HG02938 (cell line): ENCODE results near the gene IL17A.

ENCODE experiments used
- ATAC-seq: cut with Tn5 transposase; IDR thresholded peaks from one replicate; pipeline ENCODE4 v1.9.1; 2021; ENCODE audit warnings: mild to moderate bottlenecking, moderate library complexity; ENCODE audit not compliant: unreplicated experiment

The IL17A gene

GRCh38 chr6:52186075-52186474 is at the start of gene IL17A:
Gene IL17A, plus strand, starts transcription at chr6:52186375. Its CDS starts 57 bp downstream, at chr6:52186432.
- no peak for ATAC-seq

- no peak for ATAC-seq
Observed at GRCh38 chr6:52136934-52137467, 49.2 kb upstream of the IL17A start.

- no peak for ATAC-seq
Observed at GRCh38 chr6:52138284-52138683, 47.9 kb upstream of the IL17A start.

DNA sequence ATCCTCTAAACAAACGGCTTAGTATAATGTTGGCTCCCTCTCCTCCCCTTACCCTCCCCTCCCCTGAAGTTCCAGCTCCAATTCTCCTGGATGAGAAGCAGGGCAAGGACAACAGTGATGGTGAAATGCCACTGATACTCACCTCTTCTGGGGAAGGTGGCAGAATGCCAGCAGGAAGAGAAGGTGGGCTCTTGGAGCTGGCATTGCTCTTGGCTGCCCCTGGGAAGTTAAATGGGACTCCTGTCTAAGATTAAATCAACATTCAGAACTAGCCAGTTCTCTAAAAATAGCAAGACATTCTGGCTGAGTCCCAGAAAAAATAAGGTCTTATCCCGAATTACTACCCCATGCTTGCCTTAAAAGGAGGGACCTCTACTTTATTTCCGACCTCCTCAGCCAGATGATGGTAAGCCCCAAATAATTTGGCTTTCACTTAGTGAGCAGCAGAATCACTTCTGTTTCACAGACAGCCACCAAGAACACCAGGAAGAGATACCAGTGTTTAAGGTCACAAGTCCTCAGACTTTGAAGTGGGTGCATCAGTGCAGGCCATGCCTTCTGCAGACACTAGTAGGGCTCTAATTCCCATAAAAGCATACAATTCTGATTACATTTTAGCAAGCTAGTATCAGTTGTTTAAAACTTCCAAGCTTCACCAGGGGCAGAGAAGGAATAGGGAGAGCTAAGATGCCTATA is 46.0 kb upstream of the IL17A start:
- no peak for ATAC-seq

DNA sequence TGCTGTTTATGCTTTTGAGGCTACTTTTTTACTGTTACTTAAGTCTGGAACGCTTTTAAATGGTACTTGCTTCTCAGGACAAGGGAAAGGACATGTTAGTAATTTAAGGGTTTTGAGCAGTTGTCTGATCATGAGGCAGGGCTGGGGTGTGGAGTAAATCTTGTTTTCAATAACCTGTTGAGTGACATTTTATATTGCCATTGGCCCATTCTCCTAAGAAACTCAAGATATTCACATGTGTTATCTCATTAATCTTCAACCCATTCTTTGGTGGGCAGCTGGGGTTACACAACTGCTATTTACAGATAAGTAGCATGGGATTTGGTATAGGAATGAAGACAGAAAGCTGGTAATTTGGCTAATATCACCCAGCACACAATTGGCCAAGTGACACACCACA is 44.6 kb upstream of the IL17A start:
- no peak for ATAC-seq

- no peak for ATAC-seq
Observed at GRCh38 chr6:52142556-52142955, 43.6 kb upstream of the IL17A start.

- ATAC-seq: no peak
Observed at GRCh38 chr6:52143551-52143950, 42.6 kb upstream of the IL17A start.

GRCh38 chr6:52144196-52145076 is 41.7 kb upstream of the IL17A start:
- no peak for ATAC-seq

- ATAC-seq: no peak
Observed at GRCh38 chr6:52146851-52147445, 39.2 kb upstream of the IL17A start.

DNA sequence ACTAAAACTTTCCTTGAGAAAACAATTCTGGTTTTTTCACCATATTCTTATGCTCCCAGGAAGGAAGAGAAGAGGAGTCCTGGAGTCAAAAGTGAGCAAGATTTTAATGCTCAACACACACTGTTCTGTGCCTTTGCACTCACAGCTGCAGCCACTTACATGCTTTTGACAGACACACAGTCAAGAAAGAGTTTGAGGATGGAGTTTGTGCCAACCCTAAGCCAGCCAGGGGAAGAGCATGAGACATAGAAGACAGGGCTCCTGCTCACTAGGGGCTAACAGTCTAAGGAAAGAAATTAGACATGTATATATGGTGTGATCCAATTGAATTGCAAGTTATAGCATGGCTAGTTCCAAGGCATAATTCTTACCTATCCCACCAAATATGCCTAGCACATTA is 37.1 kb upstream of the IL17A start:
- ATAC-seq: no peak

DNA sequence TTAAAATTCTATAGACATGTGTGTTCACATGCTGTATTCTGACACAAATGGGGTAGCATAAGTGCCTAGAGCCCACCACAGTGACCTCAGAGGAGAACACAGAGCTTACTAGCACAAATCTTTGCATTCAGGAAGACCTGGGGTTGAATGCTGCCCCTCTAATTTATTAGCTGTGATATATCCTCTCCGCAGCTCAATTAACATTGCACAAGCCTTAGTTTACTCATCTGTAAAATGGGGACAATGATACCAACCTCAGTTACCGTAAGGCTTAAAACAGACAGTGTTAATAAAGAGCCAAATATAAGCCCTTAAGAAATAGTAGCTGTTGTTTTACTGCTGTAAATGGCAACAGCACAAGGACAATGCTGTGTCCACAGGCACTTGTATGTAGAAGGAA is 36.2 kb upstream of the IL17A start:
- no peak for ATAC-seq

GRCh38 chr6:52152070-52152423 is 34.1 kb upstream of the IL17A start:
- ATAC-seq: no peak

DNA sequence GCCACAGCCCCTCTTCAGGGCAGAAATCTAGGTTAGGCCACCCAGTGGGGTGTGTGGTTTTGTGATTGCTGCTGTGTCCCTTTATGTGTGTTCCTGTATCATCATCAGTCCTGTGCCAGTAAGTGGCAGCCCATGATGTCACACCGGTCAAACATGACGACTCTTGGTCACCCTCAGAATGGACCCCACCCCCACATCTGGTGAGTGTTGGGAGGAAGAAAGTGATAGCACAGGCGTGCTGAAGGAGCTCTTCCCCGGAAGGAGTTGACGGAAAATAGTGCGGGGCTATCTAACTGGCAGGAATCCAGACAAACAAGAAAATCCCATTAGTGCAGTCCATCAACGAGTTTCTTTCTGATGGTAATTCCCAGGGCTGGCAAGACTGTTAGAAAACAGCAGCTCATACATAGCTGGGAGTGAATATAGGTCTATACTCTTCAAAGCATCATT is 33.4 kb upstream of the IL17A start:
- no peak for ATAC-seq

DNA sequence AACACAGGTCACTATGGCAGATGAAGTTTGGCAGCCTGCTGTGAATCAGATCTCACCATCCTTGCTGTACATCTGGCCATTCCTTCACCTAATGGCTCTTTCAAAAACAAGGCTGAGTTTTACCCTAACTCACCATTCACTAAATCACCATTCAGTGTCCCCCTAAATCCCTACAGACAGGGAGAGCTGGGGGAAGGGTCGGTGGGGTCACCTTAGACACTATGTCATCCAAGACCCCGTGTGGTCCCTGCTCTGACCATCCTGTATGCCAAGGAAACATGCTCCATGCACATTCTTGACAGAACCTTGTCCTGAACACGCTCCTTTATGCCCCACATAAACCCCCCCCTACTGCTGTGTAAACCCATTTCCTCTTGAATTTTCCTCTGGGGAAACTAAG is 31.8 kb upstream of the IL17A start:
- ATAC-seq: no peak

DNA sequence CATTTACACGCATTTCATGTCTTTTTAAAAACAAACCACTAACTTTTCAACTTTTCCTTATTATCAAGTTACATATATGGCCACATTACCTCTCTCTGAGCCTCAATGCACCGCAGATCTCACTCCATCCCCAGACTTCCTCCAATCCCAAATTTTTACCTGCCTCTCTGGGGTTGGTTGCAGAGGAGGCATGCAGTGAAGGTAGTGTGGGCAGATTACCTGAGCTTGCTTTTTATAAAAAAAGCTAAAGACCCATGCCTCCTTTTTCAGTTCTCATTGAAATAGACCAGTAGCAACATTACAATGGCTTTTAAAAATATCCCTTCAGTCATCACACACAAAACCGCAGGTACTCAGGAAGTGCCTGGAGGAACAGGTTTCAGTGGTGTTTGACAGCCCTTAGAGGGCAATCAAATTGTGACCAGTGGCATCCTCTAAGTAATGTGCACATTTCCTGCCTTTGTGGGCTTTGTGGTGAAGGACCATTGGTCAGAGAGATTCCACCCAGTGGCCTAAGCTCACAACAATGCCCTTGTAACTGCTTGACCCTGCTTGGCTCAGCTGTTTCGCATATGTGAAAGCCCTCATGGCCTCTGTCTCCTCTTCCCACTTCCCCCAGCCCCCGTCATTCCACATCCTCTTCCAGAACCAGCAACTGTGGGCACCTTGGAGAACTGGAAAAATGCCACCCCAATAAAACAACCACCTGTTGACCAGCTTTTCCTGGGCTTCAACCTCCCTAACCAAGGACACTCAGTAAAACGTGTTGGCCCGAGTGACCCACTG is 30.2 kb upstream of the IL17A start:
- peak; percentile 84 for ATAC-seq

DNA sequence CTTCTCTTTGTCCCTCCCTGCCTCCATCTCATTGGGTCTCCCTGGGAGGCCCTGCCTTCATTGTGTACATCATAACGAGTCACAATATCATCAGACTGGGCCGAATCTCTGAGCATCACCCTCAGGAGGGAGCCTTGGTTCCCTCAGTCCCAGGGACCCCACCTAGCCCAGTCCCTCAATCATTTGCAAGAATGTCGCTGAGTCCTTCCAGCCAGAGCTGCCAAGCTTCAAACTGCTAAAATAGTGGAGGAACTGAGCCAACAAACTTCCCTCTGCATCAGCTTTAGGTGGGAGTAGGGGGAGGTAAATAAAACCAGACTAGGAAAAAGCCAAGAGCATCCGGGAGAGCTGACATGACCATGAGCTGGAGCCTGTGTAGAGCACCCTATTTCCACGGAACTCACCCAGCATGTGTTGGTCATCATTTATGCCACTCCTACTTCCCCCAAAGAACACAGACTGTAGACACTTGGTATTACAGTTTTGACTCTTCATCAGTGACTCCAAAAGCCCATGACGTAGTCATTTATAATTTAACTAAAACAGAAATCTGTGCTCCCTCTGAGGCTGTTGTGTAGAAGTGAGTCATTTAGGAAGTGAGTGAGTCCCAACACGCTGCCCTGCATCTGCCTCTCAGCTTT is 28.8 kb upstream of the IL17A start:
- ATAC-seq: peak; percentile 62

DNA sequence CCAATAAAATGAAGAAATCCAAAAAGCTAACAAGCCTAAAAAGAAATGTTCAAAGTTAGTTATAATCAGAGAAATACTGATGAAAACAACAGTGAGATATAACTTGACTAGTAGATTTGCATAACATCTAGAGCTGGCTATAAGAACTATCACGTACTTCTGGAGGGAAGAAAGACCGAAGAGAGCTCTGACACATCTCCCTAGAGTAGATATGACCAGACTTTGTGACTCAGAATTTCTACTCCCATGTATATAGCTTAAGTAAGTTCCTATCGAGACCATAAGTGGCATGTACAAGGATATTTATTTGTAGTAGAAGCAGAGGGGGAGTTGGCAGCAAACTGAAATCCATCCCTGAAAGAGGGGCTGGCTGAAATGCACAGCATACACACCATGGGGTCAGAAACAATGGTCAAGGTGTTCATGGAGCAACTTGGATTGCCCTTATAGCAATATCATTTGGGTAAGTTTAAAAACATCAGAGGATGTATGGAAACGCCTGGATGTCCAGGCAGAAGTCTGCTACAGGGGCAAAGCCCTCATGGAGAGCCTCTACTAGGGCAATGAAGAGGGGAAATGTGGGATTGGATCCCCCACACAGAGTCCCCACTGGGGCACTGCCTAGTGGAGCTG is 25.6 kb upstream of the IL17A start:
- ATAC-seq: no peak

- peak; percentile 38 for ATAC-seq
Observed at GRCh38 chr6:52161689-52162438, 24.3 kb upstream of the IL17A start.
